Cardiac muscle cell (in vitro differentiated cells and primary cell): Measurements from ENCODE around the gene SH3RF3. TPM values are rescaled to one million over a fixed set of nuclear protein-coding genes. Genes with fewer than 3 reads are reported as not detected.

ENCODE experiments used
- DNase-seq, 2 donors: peaks; one replicate each; pipeline versions ENCODE4 v3.0.0 to v3.0.0-alpha.2; 2010 to 2017; ENCODE audit warnings: low read depth in 1 of 2, low spot score in 1 of 2
- H3K27ac ChIP-seq: fragments of 200-600 bp; sonication (generic); 2 replicates; pipeline ENCODE4 v1.5.1; 2016
- H3K27me3 ChIP-seq: fragments of 200-600 bp; sonication (generic); 2 replicates; pipeline ENCODE4 v1.6.0; 2016; ENCODE audit warnings: control low read depth
- H3K36me3 ChIP-seq: fragments of 200-600 bp; sonication (generic); 2 replicates; pipeline ENCODE4 v1.5.1; 2016; ENCODE audit warnings: control low read depth
- H3K4me1 ChIP-seq: fragments of 200-600 bp; sonication (generic); 2 replicates; pipeline ENCODE4 v1.8.1; 2017; ENCODE audit warnings: low read depth, mild to moderate bottlenecking, mixed run types
- H3K4me3 ChIP-seq: fragments of 200-600 bp; sonication (generic); 2 replicates; pipeline ENCODE4 v1.5.1; 2016; ENCODE audit warnings: mild to moderate bottlenecking
- H3K9me3 ChIP-seq: fragments of 200-600 bp; sonication (generic); 2 replicates; pipeline ENCODE4 v1.5.1; 2017; ENCODE audit warnings: low read depth, mild to moderate bottlenecking, control low read depth
- polyA plus RNA-seq: library from polyadenylated mRNA; unstranded; fragments of >200 nt; fragmentation: Nextera tagmentation; extraction: Ambion mirVana; gene quantifications from 2 replicates; pipeline ENCODE4 v1.2.1, GENCODE V29; 2016
- total RNA-seq: library from RNA; depleted of rRNA; stranded (reverse); fragments of >200 nt; gene quantifications from 2 replicates; pipeline ENCODE4 v1.2.3, GENCODE V29; 2016
- TF ChIP-seq, protein P1 (sequence below): IDR thresholded peaks from 2 replicates; pipeline ENCODE4 v1.5.1; 2012; ENCODE audit warnings: low read depth, mild to moderate bottlenecking, low read length

The SH3RF3 gene
- total and polyA plus RNA-seq, 2 experiments from 2014 or later, result 1.2 to 1.7 TPM

DNA sequence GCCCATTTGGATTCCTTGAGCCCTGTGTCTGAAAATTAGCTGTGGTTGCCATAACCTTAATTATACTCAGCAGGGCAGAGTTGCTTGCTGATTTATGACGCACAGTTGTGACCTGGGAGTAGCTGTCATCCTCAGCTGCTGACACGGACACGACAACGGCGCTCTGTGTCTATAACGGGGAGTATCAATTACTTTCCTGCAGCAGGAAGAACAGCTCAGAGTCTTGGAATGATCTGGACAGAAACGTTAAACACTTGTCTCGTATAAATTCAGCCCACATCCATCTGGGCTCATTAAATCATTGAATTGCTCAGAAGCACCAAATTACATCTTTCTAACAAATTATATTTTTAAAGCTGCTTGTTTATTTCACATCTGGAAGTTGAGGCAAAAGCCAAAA lies 368.5 kb downstream of the SH3RF3 start:
- no peak for DNase-seq
- TF ChIP-seq, protein P1, sequence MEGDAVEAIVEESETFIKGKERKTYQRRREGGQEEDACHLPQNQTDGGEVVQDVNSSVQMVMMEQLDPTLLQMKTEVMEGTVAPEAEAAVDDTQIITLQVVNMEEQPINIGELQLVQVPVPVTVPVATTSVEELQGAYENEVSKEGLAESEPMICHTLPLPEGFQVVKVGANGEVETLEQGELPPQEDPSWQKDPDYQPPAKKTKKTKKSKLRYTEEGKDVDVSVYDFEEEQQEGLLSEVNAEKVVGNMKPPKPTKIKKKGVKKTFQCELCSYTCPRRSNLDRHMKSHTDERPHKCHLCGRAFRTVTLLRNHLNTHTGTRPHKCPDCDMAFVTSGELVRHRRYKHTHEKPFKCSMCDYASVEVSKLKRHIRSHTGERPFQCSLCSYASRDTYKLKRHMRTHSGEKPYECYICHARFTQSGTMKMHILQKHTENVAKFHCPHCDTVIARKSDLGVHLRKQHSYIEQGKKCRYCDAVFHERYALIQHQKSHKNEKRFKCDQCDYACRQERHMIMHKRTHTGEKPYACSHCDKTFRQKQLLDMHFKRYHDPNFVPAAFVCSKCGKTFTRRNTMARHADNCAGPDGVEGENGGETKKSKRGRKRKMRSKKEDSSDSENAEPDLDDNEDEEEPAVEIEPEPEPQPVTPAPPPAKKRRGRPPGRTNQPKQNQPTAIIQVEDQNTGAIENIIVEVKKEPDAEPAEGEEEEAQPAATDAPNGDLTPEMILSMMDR, result no peak
- no peaks in the 10 kb centered on the region for H3K9me3 ChIP-seq
- no peak overlapping the region for H3K27ac ChIP-seq
- H3K4me1 ChIP-seq, result no peaks in the 10 kb centered on the region
- no peak overlapping the region for H3K4me3 ChIP-seq
- H3K36me3 ChIP-seq, result no peaks in the 10 kb centered on the region
- no peaks in the 10 kb centered on the region for H3K27me3 ChIP-seq

GRCh38 chr2:109497911-109498870 lies 369.2 kb downstream of the SH3RF3 start:
- no peak overlapping the region for H3K27ac ChIP-seq
- no peaks in the 10 kb centered on the region for H3K27me3 ChIP-seq
- H3K4me3 ChIP-seq, result no peak overlapping the region
- DNase-seq, result peak in 1 of 2 donors; percentile 37
- no peaks in the 10 kb centered on the region for H3K9me3 ChIP-seq
- H3K4me1 ChIP-seq, result no peaks in the 10 kb centered on the region
- H3K36me3 ChIP-seq, result no peaks in the 10 kb centered on the region
- TF ChIP-seq, protein P1, result no peak

DNA sequence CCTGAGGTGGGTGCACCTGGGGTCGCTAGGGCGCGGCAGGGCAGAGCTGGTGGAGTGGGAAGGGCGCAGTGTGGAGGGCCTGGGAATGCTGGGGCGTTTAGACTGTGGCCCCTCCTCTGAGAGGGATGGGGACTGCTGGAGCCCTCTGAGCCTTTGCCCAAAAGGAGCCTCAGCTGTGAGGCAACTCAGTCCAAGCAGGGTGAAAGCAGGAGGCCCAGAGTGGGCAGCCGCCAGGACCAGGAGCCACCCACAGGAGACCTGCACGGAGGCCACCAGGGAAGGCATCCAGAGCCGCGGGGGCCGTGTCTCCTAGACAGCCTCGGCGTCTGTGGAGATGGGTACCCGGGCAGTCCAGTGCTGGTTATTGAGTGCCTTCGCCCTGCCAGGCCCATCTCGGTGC lies 369.9 kb downstream of the SH3RF3 start:
- TF ChIP-seq, protein P1, result no peak
- H3K9me3 ChIP-seq, result no peaks in the 10 kb centered on the region
- H3K4me3 ChIP-seq, result no peak overlapping the region
- no peak overlapping the region for H3K27ac ChIP-seq
- no peaks in the 10 kb centered on the region for H3K36me3 ChIP-seq
- DNase-seq, result no peak
- H3K4me1 ChIP-seq, result no peaks in the 10 kb centered on the region
- H3K27me3 ChIP-seq, result no peaks in the 10 kb centered on the region

DNA sequence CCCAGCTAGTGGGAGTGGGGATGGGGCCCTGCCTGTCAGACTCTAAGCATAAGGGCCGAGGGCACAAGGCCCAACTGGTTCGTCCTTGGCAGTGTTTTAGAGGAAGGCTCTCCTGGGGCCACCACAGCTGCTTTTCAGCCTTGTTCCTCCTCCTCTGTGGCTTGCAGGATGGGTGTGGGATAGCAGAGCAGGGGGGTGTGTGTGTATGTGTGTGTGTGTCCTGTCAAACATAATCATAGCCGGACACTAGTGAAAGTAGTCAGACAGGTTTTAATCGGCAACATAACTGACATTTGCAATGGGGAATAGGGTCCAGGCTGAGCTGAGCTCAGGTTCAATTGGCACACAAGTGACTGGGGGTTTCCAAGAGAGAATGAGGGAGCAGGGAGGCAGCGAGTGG lies 370.6 kb downstream of the SH3RF3 start:
- Histone ChIP-seq H3K36me3 (no peaks in the 10 kb centered on the region), H3K27ac (no peak overlapping the region), H3K4me3 (no peak overlapping the region), H3K27me3 (no peaks in the 10 kb centered on the region), H3K9me3 (no peaks in the 10 kb centered on the region), H3K4me1 (no peaks in the 10 kb centered on the region)
- TF ChIP-seq, protein P1, result no peak
- DNase-seq, result no peak

- Histone ChIP-seq H3K27ac (no peak overlapping the region), H3K36me3 (no peaks in the 10 kb centered on the region), H3K4me3 (no peak overlapping the region), H3K4me1 (no peaks in the 10 kb centered on the region), H3K9me3 (no peaks in the 10 kb centered on the region), H3K27me3 (no peaks in the 10 kb centered on the region)
- TF ChIP-seq, protein P1, result no peak
- DNase-seq, result no peak
These were observed 371.9 kb downstream of the SH3RF3 start for GRCh38 chr2:109500910-109501309.
